ENCODE measurements around the gene KLC3. TPM values are rescaled to one million over a fixed set of nuclear protein-coding genes. Genes with fewer than 3 reads are reported as not detected.

Gene KLC3
- total RNA-seq, 6 experiments from 2014 or later = 0.22 to 0.26 TPM; not detected in 4

DNA sequence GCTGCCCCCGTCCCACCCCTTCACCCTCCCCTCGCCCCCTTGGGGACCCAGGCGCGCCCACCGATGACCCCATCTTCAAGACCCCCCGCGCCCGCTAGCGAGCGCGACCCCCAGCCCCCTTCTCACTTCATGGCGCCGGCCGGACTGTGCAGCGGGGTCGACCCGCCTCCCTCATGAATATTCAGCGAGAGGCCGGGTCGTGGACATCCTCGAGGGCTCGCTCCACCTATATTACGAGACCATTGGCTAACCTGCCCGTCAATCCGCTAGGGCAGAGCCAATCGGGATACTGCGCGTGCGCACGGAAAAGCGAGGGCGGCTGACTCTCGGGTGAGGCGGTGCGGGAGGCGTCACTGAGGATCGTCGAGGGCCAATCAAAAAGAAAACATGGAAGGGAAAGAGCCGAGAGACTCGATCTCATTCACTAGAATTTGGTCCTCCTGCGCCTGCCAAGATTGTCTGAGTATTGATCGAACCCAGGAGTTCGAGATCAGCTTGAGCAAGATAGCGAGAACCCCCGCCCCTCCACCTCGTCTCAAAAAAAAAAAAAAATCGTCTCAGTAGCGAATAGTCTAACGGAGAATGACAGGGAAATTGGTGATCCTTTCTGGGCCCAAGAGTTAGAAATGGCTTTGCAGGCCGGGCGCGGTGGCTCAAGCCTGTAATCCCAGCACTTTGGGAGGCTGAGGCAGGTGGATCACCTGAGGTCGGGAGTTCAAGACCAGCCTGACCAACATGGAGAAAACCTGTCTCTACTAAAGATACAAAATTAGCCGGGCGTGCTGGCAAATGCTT lies 30.1 kb downstream of the KLC3 start, which contains the start of gene ERCC2:
Gene ERCC2 (minus strand): TSS at position 164 of the 795 bp plus-strand sequence. CDS start 33 bp downstream, at position 131.
- 2% methylated on average over 37 of the region's 55 CpGs for WGBS (ENCODE audit: insufficient coverage, low coverage, low lambda C conversion rate, missing lambda C conversion rate)
- intact Hi-C loops (cut with DNase I) = no loop called here
- DNase-seq = peak; percentile 98 to 100 (median 98)

DNA sequence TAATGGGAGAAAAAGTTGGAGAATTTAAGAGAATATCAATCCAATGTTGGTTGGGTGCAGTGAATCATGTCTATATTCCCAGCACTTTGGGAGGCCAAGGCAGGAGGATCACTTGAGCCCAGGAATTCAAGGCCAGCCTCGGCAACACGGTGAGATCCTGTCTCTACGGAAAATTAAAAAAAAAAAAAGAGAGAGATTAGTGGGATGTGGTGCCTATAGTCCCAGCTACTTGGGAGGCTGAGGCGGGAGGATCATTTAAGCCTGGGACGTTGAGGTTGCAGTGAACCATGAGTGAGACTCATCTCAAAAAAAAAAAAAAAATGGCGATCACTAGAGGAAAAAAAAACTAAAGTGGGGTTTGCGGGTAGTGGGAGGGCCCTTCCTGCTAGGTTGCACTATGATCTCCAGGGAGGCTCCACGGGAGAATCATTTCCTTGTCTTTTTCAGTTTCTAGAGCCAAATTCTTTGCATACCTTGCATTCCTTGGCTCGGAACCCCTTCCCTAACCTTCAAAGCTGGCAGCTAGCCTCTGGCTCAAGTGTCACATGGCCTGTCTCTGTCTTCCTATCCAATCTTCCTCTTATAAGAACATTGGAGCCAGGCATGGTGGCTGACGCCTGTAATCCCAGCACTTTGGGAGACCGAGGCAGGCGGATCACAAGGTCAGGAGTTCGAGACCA lies 35.6 kb downstream of the KLC3 start:
- H3K27ac ChIP-seq = no peak overlapping the region
- 39% methylated on average over 12 of the region's 13 CpGs for WGBS (ENCODE audit: insufficient coverage, low coverage, low lambda C conversion rate, missing lambda C conversion rate)

More for the DNA sequence above, 30.1 kb downstream of the KLC3 start, which contains the start of gene ERCC2:
- ATAC-seq = peak; percentile 98 to 100 (median 98)
- Histone ChIP-seq H3K27ac (peak within 1 kb of the TSS; percentile 41 to 63 (median 58)), H3K27me3 (no peaks in the 10 kb centered on the region), H3K36me3 (no peaks in the 10 kb centered on the region), H3K4me3 (peak within 1 kb of the TSS; percentile 75 to 91 (median 84)), H3K4me1 (peaks cover 0 to 4% (median 0%) of the 10 kb centered on the region in 4 donors), H3K9me3 (no peaks in the 10 kb centered on the region)
- TF ChIP-seq POLR2A (IDR thresholded peaks at IDR 0.05) = no peak
- TF ChIP-seq, protein P1, sequence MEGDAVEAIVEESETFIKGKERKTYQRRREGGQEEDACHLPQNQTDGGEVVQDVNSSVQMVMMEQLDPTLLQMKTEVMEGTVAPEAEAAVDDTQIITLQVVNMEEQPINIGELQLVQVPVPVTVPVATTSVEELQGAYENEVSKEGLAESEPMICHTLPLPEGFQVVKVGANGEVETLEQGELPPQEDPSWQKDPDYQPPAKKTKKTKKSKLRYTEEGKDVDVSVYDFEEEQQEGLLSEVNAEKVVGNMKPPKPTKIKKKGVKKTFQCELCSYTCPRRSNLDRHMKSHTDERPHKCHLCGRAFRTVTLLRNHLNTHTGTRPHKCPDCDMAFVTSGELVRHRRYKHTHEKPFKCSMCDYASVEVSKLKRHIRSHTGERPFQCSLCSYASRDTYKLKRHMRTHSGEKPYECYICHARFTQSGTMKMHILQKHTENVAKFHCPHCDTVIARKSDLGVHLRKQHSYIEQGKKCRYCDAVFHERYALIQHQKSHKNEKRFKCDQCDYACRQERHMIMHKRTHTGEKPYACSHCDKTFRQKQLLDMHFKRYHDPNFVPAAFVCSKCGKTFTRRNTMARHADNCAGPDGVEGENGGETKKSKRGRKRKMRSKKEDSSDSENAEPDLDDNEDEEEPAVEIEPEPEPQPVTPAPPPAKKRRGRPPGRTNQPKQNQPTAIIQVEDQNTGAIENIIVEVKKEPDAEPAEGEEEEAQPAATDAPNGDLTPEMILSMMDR (IDR thresholded peaks at IDR 0.05) = no peak

DNA sequence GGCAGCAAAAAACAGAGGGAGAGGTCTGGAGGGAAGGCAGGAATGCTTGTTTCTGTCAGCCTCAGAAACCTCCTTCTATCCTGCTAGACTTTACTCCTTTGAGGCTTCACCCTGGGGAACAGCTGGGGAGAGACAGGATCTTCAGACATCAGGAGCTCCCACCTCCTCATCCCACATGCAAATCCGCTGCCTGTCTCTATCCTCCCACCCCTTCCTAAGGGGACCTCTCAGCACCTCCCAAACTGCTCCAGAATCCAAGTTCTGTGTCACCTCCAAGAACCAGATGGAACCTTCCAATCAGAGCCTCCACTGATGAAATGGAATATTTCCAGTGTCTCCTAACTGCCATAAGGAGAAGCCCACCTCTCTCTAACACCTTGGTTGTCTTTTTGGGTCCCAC lies 39.6 kb downstream of the KLC3 start:
- Histone ChIP-seq H3K4me1 (no peaks in the 10 kb centered on the region), H3K36me3 (no peaks in the 10 kb centered on the region), H3K9me3 (no peaks in the 10 kb centered on the region), H3K4me3 (no peak overlapping the region), H3K27me3 (no peaks in the 10 kb centered on the region), H3K27ac (no peak overlapping the region)
- intact Hi-C loops (cut with DNase I) = no loop called here
- no peak for DNase-seq
- no peak for TF ChIP-seq POLR2A (IDR thresholded peaks at IDR 0.05)
- TF ChIP-seq, protein P1 (IDR thresholded peaks at IDR 0.05) = no peak
- no peak for ATAC-seq
- WGBS (ENCODE audit: insufficient coverage, low coverage, low lambda C conversion rate, missing lambda C conversion rate) = 100% methylated on average over 1 of the region's 1 CpG

More for the DNA sequence above, 35.6 kb downstream of the KLC3 start:
- no peak for DNase-seq
- Histone ChIP-seq H3K4me1 (no peaks in the 10 kb centered on the region), H3K36me3 (no peaks in the 10 kb centered on the region), H3K27me3 (no peaks in the 10 kb centered on the region), H3K4me3 (no peak overlapping the region), H3K9me3 (no peaks in the 10 kb centered on the region)
- intact Hi-C loops (cut with DNase I) = no loop called here
- TF ChIP-seq, protein P1 (IDR thresholded peaks at IDR 0.05) = no peak
- no peak for TF ChIP-seq POLR2A (IDR thresholded peaks at IDR 0.05)
- ATAC-seq = peak; percentile 56 to 88 (median 68)

DNA sequence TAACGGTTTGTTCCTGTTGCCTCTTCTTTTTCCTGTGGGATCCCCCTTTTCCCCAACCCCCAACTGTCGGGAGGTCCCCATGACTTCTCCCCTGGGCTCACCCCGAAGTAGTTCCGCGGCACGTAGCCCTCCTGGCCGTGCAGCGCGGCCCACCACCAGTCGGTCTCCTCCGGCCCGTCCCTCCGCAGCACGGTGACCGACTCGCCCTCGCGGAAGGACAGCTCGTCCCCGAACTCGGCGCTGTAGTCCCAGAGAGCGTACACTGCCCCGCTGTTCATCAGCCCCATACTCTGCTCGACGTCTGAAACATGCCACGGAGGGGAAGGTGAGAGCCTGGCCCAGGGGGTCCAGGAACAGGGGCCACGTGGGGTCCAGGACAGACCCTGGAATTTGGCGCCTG lies 41.9 kb downstream of the KLC3 start:
- no peaks in the 10 kb centered on the region for H3K9me3 ChIP-seq
- 92% methylated on average over 22 of the region's 29 CpGs for WGBS (ENCODE audit: insufficient coverage, low coverage, low lambda C conversion rate, missing lambda C conversion rate)
- H3K4me1 ChIP-seq = peaks cover 0 to 5% (median 0%) of the 10 kb centered on the region in 4 donors
- intact Hi-C loops (cut with DNase I) = no loop called here
- no peak overlapping the region for H3K4me3 ChIP-seq
- ATAC-seq (no peak), DNase-seq (no peak)
- H3K27ac ChIP-seq = no peak overlapping the region
- H3K27me3 ChIP-seq = no peaks in the 10 kb centered on the region
- no peak for TF ChIP-seq POLR2A (IDR thresholded peaks at IDR 0.05)
- TF ChIP-seq, protein P1 (IDR thresholded peaks at IDR 0.05) = no peak
- H3K36me3 ChIP-seq = no peaks in the 10 kb centered on the region
